ENCODE results near the gene RERE.

DNA sequence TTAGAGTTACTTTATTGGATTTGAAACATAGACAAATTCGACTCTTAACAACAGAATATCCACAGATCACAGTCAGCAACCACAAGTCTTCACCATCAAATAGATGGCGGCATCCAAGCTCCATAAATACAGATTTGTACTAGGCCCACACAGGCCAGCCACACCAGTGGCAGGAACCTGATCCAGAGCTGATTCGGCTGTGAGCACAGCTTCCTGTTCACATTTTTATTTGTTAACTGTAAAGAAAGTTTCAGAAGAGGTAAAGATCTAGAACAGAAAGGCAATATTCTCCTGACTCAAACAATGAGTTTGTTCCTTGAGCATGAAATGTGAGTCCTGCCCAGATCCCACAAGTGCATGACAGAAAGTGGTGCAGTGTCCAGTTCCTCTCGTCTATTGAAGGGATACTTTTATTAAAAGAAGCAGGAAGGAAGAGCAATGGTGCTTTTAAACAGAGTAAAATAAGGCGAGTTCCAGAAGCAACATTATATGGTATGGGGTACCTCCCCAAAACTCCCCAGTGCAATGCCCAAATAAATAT, 293.7 kb downstream of the RERE start:
- TF ChIP-seq, protein P1, sequence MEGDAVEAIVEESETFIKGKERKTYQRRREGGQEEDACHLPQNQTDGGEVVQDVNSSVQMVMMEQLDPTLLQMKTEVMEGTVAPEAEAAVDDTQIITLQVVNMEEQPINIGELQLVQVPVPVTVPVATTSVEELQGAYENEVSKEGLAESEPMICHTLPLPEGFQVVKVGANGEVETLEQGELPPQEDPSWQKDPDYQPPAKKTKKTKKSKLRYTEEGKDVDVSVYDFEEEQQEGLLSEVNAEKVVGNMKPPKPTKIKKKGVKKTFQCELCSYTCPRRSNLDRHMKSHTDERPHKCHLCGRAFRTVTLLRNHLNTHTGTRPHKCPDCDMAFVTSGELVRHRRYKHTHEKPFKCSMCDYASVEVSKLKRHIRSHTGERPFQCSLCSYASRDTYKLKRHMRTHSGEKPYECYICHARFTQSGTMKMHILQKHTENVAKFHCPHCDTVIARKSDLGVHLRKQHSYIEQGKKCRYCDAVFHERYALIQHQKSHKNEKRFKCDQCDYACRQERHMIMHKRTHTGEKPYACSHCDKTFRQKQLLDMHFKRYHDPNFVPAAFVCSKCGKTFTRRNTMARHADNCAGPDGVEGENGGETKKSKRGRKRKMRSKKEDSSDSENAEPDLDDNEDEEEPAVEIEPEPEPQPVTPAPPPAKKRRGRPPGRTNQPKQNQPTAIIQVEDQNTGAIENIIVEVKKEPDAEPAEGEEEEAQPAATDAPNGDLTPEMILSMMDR (IDR thresholded peaks at IDR 0.05): no peak
- TF ChIP-seq POLR2A (IDR thresholded peaks at IDR 0.05): no peak
